AG09309 (cell line): ENCODE data around the gene RERE.
"Not testable (repeated sequence)": the region's sequence is repeated elsewhere in the genome, so short reads cannot be mapped to it uniquely, and the experiment has no call there.

ENCODE experiments used
- DNase-seq: peaks from one replicate; pipeline ENCODE4 v3.0.0-alpha.2; 2010; ENCODE audit warnings: low read depth
- H3K4me3 ChIP-seq: 2 replicates; pipeline ENCODE4 v1.5.1; 2011; ENCODE audit warnings: mild to moderate bottlenecking, low read depth, low read length, moderate library complexity; ENCODE audit not compliant: control insufficient read depth
- CTCF ChIP-seq: IDR thresholded peaks from 2 replicates; pipeline ENCODE4 v1.5.1; 2011; ENCODE audit warnings: mild to moderate bottlenecking, low read depth, low read length, inconsistent platforms; ENCODE audit not compliant: insufficient read depth, control insufficient read depth; ENCODE audit errors: missing control alignments

The RERE gene

GRCh38 chr1:8598060-8598724, 219.2 kb downstream of the RERE start:
- DNase-seq, result no peak
- TF ChIP-seq CTCF, result peak; percentile 63

DNA sequence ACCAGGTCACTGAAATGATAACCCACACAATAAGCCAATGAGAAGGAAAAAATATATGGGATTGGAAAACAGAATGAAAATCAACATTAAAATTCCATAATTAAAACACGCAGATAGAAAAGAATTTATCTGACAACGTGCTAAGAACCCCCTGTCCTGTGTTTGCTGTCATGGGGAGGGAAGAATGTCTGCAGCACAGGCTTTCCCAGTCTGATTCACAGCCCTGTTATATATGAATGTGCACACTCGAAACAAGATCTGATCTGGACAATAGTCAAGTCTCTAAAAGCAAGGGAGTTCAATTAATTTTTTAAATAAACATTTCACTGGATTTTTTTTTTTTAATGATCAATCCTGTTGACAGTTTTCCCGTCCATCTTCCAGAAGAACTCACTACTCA, 220.0 kb downstream of the RERE start:
- DNase-seq, result no peak
- no peak for TF ChIP-seq CTCF
- no peak overlapping the region for H3K4me3 ChIP-seq

More at GRCh38 chr1:8598060-8598724, 219.2 kb downstream of the RERE start:
- no peak overlapping the region; the same call in 1 of the 2 replicates for H3K4me3 ChIP-seq

DNA sequence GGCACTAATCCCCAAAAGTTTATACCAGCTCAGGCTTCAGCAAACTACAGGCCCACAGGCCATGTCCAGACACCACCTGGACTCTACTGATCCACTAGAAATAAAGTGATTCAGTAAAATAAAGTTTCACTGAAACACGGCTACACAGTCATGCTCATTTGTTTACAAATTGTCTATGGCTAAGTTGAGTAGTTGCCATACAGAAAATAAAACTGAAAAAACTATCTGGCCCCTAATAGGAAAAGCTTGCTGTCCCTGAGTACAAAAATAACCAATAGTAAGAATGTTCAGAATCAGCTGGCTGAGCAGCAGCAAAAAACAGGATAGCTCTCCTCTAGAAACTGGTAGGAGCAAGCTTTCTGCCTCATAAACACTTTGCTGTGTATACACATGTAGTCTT, 221.5 kb downstream of the RERE start:
- DNase-seq, result no peak
- H3K4me3 ChIP-seq, result no peak overlapping the region
- no peak for TF ChIP-seq CTCF

GRCh38 chr1:8595332-8595731, 222.1 kb downstream of the RERE start:
- DNase-seq, result no peak
- TF ChIP-seq CTCF, result no peak
- H3K4me3 ChIP-seq, result no peak overlapping the region

DNA sequence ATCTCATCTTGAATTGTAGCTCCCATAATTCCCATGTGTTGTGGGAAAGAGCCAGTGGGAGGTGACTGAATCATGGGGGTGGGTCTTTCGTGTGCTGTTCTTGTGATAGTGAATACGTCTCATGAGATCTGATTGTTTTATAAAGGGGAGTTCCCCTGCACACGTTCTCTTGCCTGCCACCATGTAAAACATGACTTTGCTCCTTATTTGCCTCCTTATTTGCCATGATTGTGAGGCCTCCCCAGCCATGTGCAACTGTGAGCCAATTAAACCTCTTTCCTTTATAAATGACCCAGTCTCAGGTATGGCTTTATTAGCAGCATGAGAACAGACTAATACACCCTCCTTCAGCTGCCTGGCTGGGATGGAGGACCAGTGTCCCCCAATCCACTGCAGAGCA, 224.1 kb downstream of the RERE start:
- H3K4me3 ChIP-seq, DNase-seq: not testable (repeated sequence)

GRCh38 chr1:8591569-8591968, 225.9 kb downstream of the RERE start:
- no peak for TF ChIP-seq CTCF
- DNase-seq, result no peak
- no peak overlapping the region for H3K4me3 ChIP-seq

- no peak overlapping the region for H3K4me3 ChIP-seq
- TF ChIP-seq CTCF, result no peak
- DNase-seq, result no peak
Observed at GRCh38 chr1:8590721-8591351, 226.6 kb downstream of the RERE start.
